Cardiac muscle cell (in vitro differentiated cells and primary cell): ENCODE data around the gene MSX1. TPM values are rescaled to one million over a fixed set of nuclear protein-coding genes. Genes with fewer than 3 reads are reported as not detected.
A peak's percentile ranks its signal among the peaks of the same experiment; 100 is the strongest.

Experiments
- DNase-seq, 2 donors: peaks; one replicate each; pipeline versions ENCODE4 v3.0.0 to v3.0.0-alpha.2; 2010 to 2017; ENCODE audit warnings: low read depth in 1 of 2, low spot score in 1 of 2
- H3K27ac ChIP-seq: fragments of 200-600 bp; sonication (generic); 2 replicates; pipeline ENCODE4 v1.5.1; 2016
- H3K27me3 ChIP-seq: fragments of 200-600 bp; sonication (generic); 2 replicates; pipeline ENCODE4 v1.6.0; 2016; ENCODE audit warnings: control low read depth
- H3K36me3 ChIP-seq: fragments of 200-600 bp; sonication (generic); 2 replicates; pipeline ENCODE4 v1.5.1; 2016; ENCODE audit warnings: control low read depth
- H3K4me1 ChIP-seq: fragments of 200-600 bp; sonication (generic); 2 replicates; pipeline ENCODE4 v1.8.1; 2017; ENCODE audit warnings: low read depth, mild to moderate bottlenecking, mixed run types
- H3K4me3 ChIP-seq: fragments of 200-600 bp; sonication (generic); 2 replicates; pipeline ENCODE4 v1.5.1; 2016; ENCODE audit warnings: mild to moderate bottlenecking
- H3K9me3 ChIP-seq: fragments of 200-600 bp; sonication (generic); 2 replicates; pipeline ENCODE4 v1.5.1; 2017; ENCODE audit warnings: low read depth, mild to moderate bottlenecking, control low read depth
- polyA plus RNA-seq: library from polyadenylated mRNA; unstranded; fragments of >200 nt; fragmentation: Nextera tagmentation; extraction: Ambion mirVana; gene quantifications from 2 replicates; pipeline ENCODE4 v1.2.1, GENCODE V29; 2016
- total RNA-seq: library from RNA; depleted of rRNA; stranded (reverse); fragments of >200 nt; gene quantifications from 2 replicates; pipeline ENCODE4 v1.2.3, GENCODE V29; 2016
- TF ChIP-seq, protein P1 (sequence below): IDR thresholded peaks from 2 replicates; pipeline ENCODE4 v1.5.1; 2012; ENCODE audit warnings: low read depth, mild to moderate bottlenecking, low read length

MSX1 gene
- total RNA-seq: 15.6 and 25.2 TPM in 2 replicates
- 12.5 and 27.5 TPM in 2 replicates for polyA plus RNA-seq

DNA sequence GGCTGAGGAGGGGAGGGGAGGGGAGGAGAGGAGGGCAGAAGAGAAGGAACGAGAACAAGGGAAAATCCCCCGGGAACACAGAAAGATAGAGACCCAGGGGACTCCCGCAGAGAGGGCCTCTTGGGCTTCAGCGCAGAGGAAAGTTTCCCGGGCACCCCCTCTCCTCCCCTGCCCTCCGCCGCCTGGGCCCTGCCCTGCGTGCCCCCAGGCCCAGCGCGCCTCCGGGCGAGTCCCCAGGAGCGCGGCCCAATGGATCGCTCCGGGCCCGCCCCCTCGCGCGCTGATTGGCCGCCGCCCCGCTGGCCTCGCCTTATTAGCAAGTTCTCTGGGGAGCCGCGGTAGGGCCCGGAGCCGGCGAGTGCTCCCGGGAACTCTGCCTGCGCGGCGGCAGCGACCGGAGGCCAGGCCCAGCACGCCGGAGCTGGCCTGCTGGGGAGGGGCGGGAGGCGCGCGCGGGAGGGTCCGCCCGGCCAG, at the start of gene MSX1:
Gene MSX1, plus strand, starts transcription at position 341 of the 474 bp plus-strand sequence. CDS start 235 bp downstream, outside the sequence.
- no peaks in the 10 kb centered on the region for H3K9me3 ChIP-seq
- TF ChIP-seq, protein P1, sequence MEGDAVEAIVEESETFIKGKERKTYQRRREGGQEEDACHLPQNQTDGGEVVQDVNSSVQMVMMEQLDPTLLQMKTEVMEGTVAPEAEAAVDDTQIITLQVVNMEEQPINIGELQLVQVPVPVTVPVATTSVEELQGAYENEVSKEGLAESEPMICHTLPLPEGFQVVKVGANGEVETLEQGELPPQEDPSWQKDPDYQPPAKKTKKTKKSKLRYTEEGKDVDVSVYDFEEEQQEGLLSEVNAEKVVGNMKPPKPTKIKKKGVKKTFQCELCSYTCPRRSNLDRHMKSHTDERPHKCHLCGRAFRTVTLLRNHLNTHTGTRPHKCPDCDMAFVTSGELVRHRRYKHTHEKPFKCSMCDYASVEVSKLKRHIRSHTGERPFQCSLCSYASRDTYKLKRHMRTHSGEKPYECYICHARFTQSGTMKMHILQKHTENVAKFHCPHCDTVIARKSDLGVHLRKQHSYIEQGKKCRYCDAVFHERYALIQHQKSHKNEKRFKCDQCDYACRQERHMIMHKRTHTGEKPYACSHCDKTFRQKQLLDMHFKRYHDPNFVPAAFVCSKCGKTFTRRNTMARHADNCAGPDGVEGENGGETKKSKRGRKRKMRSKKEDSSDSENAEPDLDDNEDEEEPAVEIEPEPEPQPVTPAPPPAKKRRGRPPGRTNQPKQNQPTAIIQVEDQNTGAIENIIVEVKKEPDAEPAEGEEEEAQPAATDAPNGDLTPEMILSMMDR: no peak
- H3K27me3 ChIP-seq: peaks cover 94% of the 10 kb centered on the region
- H3K36me3 ChIP-seq: no peaks in the 10 kb centered on the region
- peak within 1 kb of the TSS; percentile 85 for H3K4me3 ChIP-seq
- peaks cover 5% of the 10 kb centered on the region for H3K4me1 ChIP-seq
- DNase-seq: peak; percentile 87 to 95
- H3K27ac ChIP-seq: no peak within 1 kb of the TSS

DNA sequence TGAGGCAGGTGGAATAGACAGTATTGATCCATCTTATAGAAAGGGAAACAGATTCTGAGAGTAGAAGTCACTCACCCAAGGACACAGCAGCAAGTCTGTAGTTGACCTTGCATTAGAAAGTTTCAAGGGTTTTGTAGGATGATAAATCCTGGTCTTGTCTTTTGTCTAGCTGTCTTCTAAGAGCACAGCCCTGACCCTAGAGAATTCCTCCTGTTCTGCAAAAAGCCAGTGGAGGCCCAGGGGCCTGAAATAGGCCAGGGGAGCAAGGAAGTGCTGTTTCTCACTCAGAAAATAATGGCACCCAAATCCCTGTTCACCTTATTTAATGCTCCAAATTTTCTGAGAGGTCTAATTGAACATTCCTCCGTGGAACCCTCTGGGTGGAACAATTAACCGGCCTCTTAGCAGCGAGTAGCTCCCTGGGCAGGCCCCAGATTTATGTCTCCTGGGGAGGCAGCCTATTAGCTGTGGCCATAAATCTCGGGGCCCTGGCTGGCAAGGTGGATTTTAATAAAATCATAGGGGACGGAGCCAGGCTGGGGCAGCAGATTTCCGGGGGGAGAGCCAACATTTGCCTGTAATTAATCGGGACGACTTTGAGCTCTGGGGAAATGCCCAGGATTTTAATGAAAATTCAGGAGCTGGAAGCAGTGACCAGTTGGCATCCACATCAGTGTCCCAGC, 49.2 kb upstream of the MSX1 start:
- Histone ChIP-seq H3K9me3 (no peaks in the 10 kb centered on the region), H3K4me3 (no peak overlapping the region), H3K27me3 (no peaks in the 10 kb centered on the region), H3K4me1 (no peaks in the 10 kb centered on the region), H3K36me3 (no peaks in the 10 kb centered on the region), H3K27ac (no peak overlapping the region)
- DNase-seq: no peak
- TF ChIP-seq, protein P1: no peak

DNA sequence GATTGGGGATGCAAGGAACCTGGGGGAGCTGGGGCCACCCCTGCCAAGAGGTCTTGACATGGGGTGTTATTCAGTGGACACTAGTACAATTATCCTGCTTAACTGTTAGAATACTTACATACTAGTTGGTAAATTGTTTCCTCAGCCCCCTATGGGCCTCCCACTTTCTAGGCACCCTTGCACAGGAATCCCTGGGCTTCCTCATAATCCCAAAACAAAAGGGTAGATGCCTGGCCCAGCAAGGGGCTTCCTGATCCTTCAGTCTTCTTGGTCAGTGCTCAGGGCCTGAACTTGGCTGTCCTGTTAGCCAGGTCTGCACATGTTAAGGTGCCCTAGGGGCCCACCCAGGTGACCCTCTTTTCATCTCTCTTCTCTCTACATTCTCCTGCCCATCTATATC, 48.7 kb upstream of the MSX1 start:
- DNase-seq: no peak
- Histone ChIP-seq H3K27ac (no peak overlapping the region), H3K27me3 (no peaks in the 10 kb centered on the region), H3K4me3 (no peak overlapping the region), H3K9me3 (no peaks in the 10 kb centered on the region), H3K36me3 (no peaks in the 10 kb centered on the region), H3K4me1 (no peaks in the 10 kb centered on the region)
- TF ChIP-seq, protein P1: no peak

DNA sequence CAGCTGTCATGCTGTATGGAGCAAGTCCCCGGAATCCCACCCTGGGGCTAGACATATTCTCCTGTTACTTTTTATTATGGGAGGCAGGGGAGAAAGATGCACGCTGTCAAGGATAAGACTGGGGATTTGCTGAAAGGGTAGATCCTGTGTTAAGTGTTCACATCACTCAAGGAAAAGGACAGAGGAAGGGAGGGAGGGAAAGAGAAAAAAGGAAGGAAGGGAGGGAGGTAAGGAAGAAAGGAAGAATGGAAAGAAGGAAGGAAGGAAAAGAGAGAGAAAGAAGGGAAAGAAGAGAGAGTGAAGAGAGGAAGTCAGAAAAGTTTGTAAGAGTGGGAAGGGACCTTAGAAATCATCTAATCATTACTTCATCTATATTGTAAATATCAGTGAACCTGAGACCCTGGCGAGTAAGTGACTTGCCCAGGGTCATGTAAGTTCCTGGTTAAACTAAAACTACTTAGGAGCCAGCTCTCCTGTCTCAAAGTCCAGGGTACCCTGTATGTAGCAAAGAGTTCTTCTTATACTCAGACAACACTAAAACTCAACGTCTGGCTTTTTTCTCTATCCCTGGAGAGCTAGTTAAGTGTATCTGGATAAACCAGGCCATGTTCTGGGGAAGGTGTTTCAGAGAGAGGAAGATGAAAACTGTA, 47.2 kb upstream of the MSX1 start:
- no peak overlapping the region for H3K27ac ChIP-seq
- TF ChIP-seq, protein P1: no peak
- no peaks in the 10 kb centered on the region for H3K9me3 ChIP-seq
- no peak overlapping the region for H3K4me3 ChIP-seq
- no peaks in the 10 kb centered on the region for H3K36me3 ChIP-seq
- no peaks in the 10 kb centered on the region for H3K27me3 ChIP-seq
- H3K4me1 ChIP-seq: no peaks in the 10 kb centered on the region
- DNase-seq: no peak

DNA sequence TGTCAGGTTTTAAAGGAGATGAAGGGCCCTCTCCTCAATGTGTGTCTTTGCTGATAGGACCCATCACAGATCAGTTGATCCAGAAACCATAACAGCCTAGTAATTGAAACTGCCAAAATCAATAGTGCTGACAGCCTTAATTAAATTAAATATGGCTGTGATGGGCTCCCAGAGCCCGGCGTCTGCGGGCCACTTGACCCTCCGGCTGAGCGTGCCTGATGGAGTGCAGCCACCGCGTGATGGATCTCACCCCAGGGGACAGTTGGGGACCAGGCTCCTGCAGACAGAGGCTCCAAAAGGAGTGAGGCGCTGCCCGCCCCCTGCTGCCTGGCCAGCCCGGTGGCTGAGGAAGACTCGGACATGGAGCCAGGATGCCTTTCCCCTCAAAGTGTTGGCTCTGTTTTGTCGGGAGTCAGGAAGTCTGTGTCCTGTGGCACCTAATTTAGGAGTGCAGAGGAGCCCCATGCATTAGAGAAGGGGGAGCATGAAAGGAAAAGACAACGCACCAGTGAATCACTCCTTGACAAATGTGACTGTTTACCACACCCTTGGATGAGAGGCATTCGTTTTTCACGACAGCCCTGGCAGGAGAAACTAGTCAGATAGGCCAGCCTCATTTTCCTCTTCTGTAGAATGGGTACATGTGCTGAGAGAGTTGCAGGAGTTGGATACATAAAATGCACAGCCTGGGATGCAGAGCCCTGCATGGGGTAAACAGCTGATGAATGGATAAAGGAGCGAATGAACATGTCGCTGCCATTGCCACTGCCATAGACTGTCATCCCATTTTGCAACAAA, 40.9 kb upstream of the MSX1 start:
- Histone ChIP-seq H3K27ac (no peak overlapping the region), H3K27me3 (no peaks in the 10 kb centered on the region), H3K36me3 (no peaks in the 10 kb centered on the region), H3K9me3 (no peaks in the 10 kb centered on the region), H3K4me1 (no peaks in the 10 kb centered on the region), H3K4me3 (no peak overlapping the region)
- no peak for DNase-seq
- TF ChIP-seq, protein P1: no peak
